Body of pancreas (tissue), 4 donors: ENCODE measurements around the gene PRAMEF1. TPM values are rescaled to one million over a fixed set of nuclear protein-coding genes. Genes with fewer than 3 reads are reported as not detected.
"Not testable (repeated sequence)": the region's sequence is repeated elsewhere in the genome, so short reads cannot be mapped to it uniquely, and the experiment has no call there.

Source experiments
- ATAC-seq: fragments of 150-250 bp; one replicate; pipeline ENCODE4 v1.9.1; 2016
- DNase-seq, 4 donors: peaks; one replicate each; pipeline ENCODE4 v3.0.0-alpha.2; 2019
- H3K27ac ChIP-seq, 4 donors: fragments of 200-600 bp; sonication (generic); 1 replicate in 3 of 4; 2 replicates in 1 of 4; pipeline versions ENCODE4 v1.5.1 to v1.6.1; 2016 to 2019; ENCODE audit warnings: mild to moderate bottlenecking in 1 of 4, mixed read lengths in 1 of 4, moderate library complexity in 1 of 4
- H3K27me3 ChIP-seq, 2 donors: fragments of 200-600 bp; sonication (generic); one replicate each; pipeline ENCODE4 v1.6.0; 2016; ENCODE audit warnings: mild to moderate bottlenecking in 1 of 2
- H3K36me3 ChIP-seq, 2 donors: fragments of 200-600 bp; sonication (generic); replicated peaks in 1 of 2; 2 replicates each; pipeline ENCODE4 v1.5.1; 2016; ENCODE audit warnings: low read depth in 2 of 2; ENCODE audit not compliant: insufficient read depth in 1 of 2
- H3K4me1 ChIP-seq: fragments of 200-600 bp; sonication (generic); one replicate; pipeline ENCODE4 v1.6.0; 2016
- H3K4me3 ChIP-seq, 2 donors: fragments of 200-600 bp; sonication (generic); 1 replicate in 1 of 2; 2 replicates in 1 of 2; pipeline ENCODE4 v1.5.1; 2016 to 2019
- H3K9me3 ChIP-seq, 3 donors: fragments of 200-600 bp; sonication (generic); 1 replicate in 2 of 3; 2 replicates in 1 of 3; pipeline ENCODE4 v1.5.1; 2016
- POLR2A ChIP-seq, 3 donors: fragments of 450-650 bp; IDR thresholded peaks; one replicate each; pipeline ENCODE4 v1.6.1; 2016; ENCODE audit warnings: antibody characterized with exemption in 3 of 3, mild to moderate bottlenecking in 2 of 3
- WGBS, 2 donors: methylation state at CpG; one replicate each; pipeline ENCODE4 v1.1.5; 2017; 5-methylcytosine and 5-hydroxymethylcytosine counted together
- intact Hi-C: fragments of 100-400 bp; cut with DNase I; formaldehyde crosslinking; loops from one replicate; pipeline ENCODE4 v1.15.1; 2023
- total RNA-seq, 2 donors: library from RNA; depleted of rRNA; stranded (reverse); fragments of >200 nt; gene quantifications; one replicate each; pipeline ENCODE4 v1.1.0, GENCODE V29; 2016
- TF ChIP-seq, protein P1 (sequence below), 7 experiments: fragments of 450-650 bp in 4 of 7; fragments of 200-600 bp in 3 of 7; sonication (generic) in 3 of 7; IDR thresholded peaks; one replicate each; pipeline ENCODE4 v1.5.1; 2016 to 2019; ENCODE audit warnings: antibody characterized with exemption in 7 of 7

PRAMEF1 gene
- total RNA-seq, 2 donors from 2014 or later = not detected

DNA sequence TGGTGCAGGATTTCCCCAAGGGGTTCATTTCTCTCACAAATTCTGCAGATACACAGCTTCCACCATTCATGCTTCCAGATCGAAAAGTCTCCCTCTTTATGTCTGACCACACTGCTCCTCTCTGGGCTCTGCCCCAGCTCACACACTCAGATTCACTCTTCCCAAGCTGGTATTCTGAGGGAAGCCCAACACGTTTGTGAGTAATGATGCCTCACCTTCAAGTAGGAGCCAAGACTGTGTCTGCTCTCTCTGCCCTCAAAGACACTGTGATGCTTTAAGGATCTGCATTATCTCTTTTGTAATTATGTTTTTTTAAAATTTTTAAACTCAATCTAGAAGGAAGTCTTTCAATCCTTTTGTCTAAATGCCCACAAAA is 20.2 kb downstream of the PRAMEF1 start:
- WGBS, 2 donors = 22 to 44% methylated on average over 2 of the region's 2 CpGs
- H3K36me3 ChIP-seq = no peaks in the 10 kb centered on the region
- no peaks in the 10 kb centered on the region for H3K9me3 ChIP-seq
- TF ChIP-seq, protein P1, sequence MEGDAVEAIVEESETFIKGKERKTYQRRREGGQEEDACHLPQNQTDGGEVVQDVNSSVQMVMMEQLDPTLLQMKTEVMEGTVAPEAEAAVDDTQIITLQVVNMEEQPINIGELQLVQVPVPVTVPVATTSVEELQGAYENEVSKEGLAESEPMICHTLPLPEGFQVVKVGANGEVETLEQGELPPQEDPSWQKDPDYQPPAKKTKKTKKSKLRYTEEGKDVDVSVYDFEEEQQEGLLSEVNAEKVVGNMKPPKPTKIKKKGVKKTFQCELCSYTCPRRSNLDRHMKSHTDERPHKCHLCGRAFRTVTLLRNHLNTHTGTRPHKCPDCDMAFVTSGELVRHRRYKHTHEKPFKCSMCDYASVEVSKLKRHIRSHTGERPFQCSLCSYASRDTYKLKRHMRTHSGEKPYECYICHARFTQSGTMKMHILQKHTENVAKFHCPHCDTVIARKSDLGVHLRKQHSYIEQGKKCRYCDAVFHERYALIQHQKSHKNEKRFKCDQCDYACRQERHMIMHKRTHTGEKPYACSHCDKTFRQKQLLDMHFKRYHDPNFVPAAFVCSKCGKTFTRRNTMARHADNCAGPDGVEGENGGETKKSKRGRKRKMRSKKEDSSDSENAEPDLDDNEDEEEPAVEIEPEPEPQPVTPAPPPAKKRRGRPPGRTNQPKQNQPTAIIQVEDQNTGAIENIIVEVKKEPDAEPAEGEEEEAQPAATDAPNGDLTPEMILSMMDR (IDR thresholded peaks at IDR 0.05) = no peak
- no peak for TF ChIP-seq POLR2A (IDR thresholded peaks at IDR 0.05)
- no peaks in the 10 kb centered on the region for H3K4me1 ChIP-seq
- DNase-seq (no peak), ATAC-seq (no peak)
- no peak overlapping the region for H3K27ac ChIP-seq
- H3K4me3 ChIP-seq = no peak overlapping the region
- no peaks in the 10 kb centered on the region for H3K27me3 ChIP-seq
- intact Hi-C loops = no loop called here

DNA sequence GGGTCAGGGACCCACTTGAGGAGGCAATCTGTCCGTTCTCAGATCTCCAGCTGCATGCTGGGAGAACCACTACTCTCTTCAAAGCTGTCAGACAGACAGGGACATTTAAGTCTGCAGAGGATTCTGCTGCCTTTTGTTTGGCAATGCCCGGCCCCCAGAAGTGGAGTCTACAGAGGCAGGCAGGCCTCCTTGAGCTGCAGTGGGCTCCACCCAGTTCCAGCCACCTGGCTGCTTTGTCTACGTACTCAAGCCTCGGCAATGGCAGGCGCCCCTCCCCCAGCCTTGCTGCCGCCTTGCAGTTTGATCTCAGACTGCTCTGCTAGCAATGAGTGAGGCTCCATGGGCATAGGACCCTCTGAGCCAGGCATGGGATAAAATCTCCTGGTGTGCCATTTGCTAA is 27.9 kb downstream of the PRAMEF1 start:
- 40 to 58% methylated on average over 3 to 6 of the region's 6 CpGs for WGBS, 2 donors
- intact Hi-C loops, H3K36me3 ChIP-seq, H3K27ac ChIP-seq, DNase-seq, H3K9me3 ChIP-seq, H3K4me1 ChIP-seq, ATAC-seq, H3K27me3 ChIP-seq, H3K4me3 ChIP-seq: not testable (repeated sequence)

DNA sequence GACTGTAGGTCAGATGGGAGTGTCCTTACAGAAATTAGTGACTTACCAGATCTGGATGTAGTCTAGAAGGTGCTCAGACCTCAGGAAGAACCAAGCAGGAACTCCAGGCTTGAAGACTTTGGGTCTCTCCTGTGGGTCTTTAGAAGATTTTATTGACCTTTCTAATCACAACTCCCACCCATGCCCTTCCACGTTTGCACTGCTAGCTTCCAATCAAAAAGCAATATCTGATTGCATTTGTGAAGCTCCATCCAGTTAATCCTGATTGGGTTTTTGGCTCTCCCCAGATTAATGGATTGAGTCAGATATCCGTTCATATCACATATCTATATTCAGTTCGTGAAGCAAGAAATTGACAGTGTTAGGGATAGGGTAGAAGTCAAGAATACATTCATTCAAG is 40.1 kb downstream of the PRAMEF1 start, which contains the start of gene PRAMEF11:
PRAMEF11 (minus strand) TSS at position 101 of the 400 bp plus-strand sequence. CDS start 2,621 bp downstream, outside the sequence.
- intact Hi-C loops, H3K9me3 ChIP-seq, H3K36me3 ChIP-seq, H3K4me3 ChIP-seq, H3K27ac ChIP-seq, H3K4me1 ChIP-seq, DNase-seq, ATAC-seq, H3K27me3 ChIP-seq: not testable (repeated sequence)
- WGBS, 2 donors = 45 to 49% methylated on average over 3 of the region's 3 CpGs

DNA sequence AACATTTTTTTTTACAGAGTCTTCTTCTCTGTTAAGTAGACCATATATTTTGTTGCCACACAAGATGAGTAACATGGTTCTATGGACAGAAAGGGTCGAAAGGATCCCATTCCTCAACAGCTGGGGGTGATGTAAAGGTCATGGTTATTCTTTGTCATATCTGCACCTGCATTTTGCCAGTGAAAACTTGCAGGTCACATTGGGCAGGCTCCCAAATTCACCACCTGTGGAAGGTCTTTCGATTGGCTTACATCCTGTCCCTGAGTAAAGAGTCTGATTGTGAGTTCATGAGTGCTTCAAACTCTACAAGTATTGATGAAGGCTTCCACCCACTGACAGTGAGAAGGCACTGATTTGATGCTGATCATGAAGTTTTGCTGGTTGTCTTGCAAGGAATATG is 42.1 kb downstream of the PRAMEF1 start:
- WGBS, 2 donors = 24 to 45% methylated on average over 2 of the region's 2 CpGs
- H3K27me3 ChIP-seq, H3K36me3 ChIP-seq, ATAC-seq, H3K27ac ChIP-seq, H3K4me3 ChIP-seq, H3K4me1 ChIP-seq, H3K9me3 ChIP-seq, intact Hi-C loops, DNase-seq: not testable (repeated sequence)

Other genes starting within 250 kb of the PRAMEF1 start
- gene DHRS3, start 173.2 kb upstream of the PRAMEF1 start, total RNA-seq = 100 to 1,000 TPM in 1 of 2 donors, 10 to 100 TPM in 1; 81.7 to 104 TPM
- gene AADACL4, start 147.3 kb upstream of the PRAMEF1 start, total RNA-seq = not detected
- gene AADACL3, start 75.3 kb upstream of the PRAMEF1 start, total RNA-seq = not detected
- not detected for gene CFAP107, start 45.2 kb upstream of the PRAMEF1 start, total RNA-seq
- not detected for gene PRAMEF12, start 17.7 kb upstream of the PRAMEF1 start, total RNA-seq
- not detected for gene PRAMEF11, start 40.0 kb downstream of the PRAMEF1 start, total RNA-seq
- not detected for gene HNRNPCL1, start 57.3 kb downstream of the PRAMEF1 start, total RNA-seq
- gene PRAMEF2, start 65.7 kb downstream of the PRAMEF1 start, total RNA-seq = not detected
- gene PRAMEF4, start 94.8 kb downstream of the PRAMEF1 start, total RNA-seq = not detected
- not detected for gene PRAMEF10, start 106.9 kb downstream of the PRAMEF1 start, total RNA-seq
- gene PRAMEF7, start 125.2 kb downstream of the PRAMEF1 start, total RNA-seq = not detected
- not detected for gene PRAMEF6, start 156.2 kb downstream of the PRAMEF1 start, total RNA-seq